ENCODE data around the gene CNGB1.

CNGB1 gene

DNA sequence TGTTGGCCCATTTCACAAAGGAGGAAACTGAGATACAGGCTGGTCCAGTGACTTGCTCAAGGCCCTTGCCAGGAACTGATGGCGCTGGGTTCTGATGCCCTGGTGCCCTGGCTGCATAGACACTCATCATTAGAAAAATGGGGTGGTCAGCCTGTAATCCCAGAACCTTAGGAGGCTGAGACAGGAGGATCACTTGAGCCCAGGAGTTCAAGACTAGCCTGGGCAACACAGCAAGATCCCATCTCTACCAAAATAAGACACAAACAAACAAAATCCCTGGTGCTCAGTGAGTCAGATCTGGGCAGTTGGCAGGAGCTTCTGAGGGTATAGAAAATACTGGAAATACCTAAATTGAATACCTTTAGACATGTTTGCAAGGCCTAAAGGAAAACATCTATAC lies 127.5 kb downstream of the CNGB1 start:
- Histone ChIP-seq H3K9me2 (replicated peaks; ENCODE audit: insufficient read depth, low read length) (no peaks in the 10 kb centered on the region), H4K20me1 (ENCODE audit: low read depth, low read length) (no peaks in the 10 kb centered on the region), H3K9me3 (ENCODE audit: insufficient read depth, low read length) (no peaks in the 10 kb centered on the region), H3K36me3 (ENCODE audit: low read length) (no peaks in the 10 kb centered on the region), H3K79me2 (ENCODE audit: insufficient read depth, low read length) (no peaks in the 10 kb centered on the region), H3K4me2 (ENCODE audit: low read depth, low read length, poor library complexity, severe bottlenecking) (no peak overlapping the region), H2AFZ (ENCODE audit: low read depth, low read length, severe bottlenecking) (no peak overlapping the region), H3F3A (ENCODE audit: insufficient read depth) (no peaks in the 10 kb centered on the region), H3K9ac (ENCODE audit: low read length) (no peak overlapping the region), H3K4me3 (ENCODE audit: insufficient read depth, low read length, poor library complexity, severe bottlenecking) (no peak overlapping the region), H3K27ac (ENCODE audit: low read depth, low read length) (no peak overlapping the region), H3K27me3 (ENCODE audit: low read length) (0 out of 2 replicates have a peak, but pooled peaks cover 4% of the 10 kb centered on the region)
- TF ChIP-seq, protein P1, sequence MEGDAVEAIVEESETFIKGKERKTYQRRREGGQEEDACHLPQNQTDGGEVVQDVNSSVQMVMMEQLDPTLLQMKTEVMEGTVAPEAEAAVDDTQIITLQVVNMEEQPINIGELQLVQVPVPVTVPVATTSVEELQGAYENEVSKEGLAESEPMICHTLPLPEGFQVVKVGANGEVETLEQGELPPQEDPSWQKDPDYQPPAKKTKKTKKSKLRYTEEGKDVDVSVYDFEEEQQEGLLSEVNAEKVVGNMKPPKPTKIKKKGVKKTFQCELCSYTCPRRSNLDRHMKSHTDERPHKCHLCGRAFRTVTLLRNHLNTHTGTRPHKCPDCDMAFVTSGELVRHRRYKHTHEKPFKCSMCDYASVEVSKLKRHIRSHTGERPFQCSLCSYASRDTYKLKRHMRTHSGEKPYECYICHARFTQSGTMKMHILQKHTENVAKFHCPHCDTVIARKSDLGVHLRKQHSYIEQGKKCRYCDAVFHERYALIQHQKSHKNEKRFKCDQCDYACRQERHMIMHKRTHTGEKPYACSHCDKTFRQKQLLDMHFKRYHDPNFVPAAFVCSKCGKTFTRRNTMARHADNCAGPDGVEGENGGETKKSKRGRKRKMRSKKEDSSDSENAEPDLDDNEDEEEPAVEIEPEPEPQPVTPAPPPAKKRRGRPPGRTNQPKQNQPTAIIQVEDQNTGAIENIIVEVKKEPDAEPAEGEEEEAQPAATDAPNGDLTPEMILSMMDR (IDR thresholded peaks at IDR 0.05; ENCODE audit: insufficient read depth, low read length, poor library complexity, severe bottlenecking), result no peak
- TF ChIP-seq EZH2phosphoT487 (conservative IDR thresholded peaks at IDR 0.05; ENCODE audit: low read length), result no peak

DNA sequence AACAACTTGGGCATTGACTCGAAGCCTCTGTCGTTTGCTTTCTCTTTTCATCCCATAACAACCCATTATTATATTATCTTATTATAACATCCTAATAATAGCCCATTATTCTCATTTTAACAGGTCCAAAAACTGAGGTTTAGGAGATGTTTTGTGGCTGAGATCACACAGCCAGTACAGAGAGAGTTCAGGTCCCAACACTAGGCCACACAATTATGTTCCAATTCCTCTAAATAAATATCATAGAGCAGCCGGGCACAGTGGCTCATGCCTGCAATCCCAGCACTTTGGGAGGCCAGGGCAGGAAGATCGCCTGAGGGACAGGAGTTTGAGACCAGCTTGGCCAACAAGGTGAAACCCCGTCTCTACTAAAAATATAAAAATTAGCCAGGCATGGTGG lies 128.3 kb downstream of the CNGB1 start:
- no peaks in the 10 kb centered on the region for H3K36me3 ChIP-seq (ENCODE audit: low read length)
- H3F3A ChIP-seq (ENCODE audit: insufficient read depth), result no peaks in the 10 kb centered on the region
- no peak overlapping the region for H3K9ac ChIP-seq (ENCODE audit: low read length)
- H3K9me3 ChIP-seq (ENCODE audit: insufficient read depth, low read length), result no peaks in the 10 kb centered on the region
- no peak overlapping the region for H3K27ac ChIP-seq (ENCODE audit: low read depth, low read length)
- no peak for TF ChIP-seq EZH2phosphoT487 (conservative IDR thresholded peaks at IDR 0.05; ENCODE audit: low read length)
- TF ChIP-seq, protein P1 (IDR thresholded peaks at IDR 0.05; ENCODE audit: insufficient read depth, low read length, poor library complexity, severe bottlenecking), result no peak
- no peaks in the 10 kb centered on the region for H3K79me2 ChIP-seq (ENCODE audit: insufficient read depth, low read length)
- no peak overlapping the region for H3K4me2 ChIP-seq (ENCODE audit: low read depth, low read length, poor library complexity, severe bottlenecking)
- no peak overlapping the region for H3K4me3 ChIP-seq (ENCODE audit: insufficient read depth, low read length, poor library complexity, severe bottlenecking)
- H2AFZ ChIP-seq (ENCODE audit: low read depth, low read length, severe bottlenecking), result no peak overlapping the region
- H4K20me1 ChIP-seq (ENCODE audit: low read depth, low read length), result no peaks in the 10 kb centered on the region
- H3K9me2 ChIP-seq (replicated peaks; ENCODE audit: insufficient read depth, low read length), result no peaks in the 10 kb centered on the region
- H3K27me3 ChIP-seq (ENCODE audit: low read length), result 0 out of 2 replicates have a peak, but pooled peaks cover 4% of the 10 kb centered on the region

DNA sequence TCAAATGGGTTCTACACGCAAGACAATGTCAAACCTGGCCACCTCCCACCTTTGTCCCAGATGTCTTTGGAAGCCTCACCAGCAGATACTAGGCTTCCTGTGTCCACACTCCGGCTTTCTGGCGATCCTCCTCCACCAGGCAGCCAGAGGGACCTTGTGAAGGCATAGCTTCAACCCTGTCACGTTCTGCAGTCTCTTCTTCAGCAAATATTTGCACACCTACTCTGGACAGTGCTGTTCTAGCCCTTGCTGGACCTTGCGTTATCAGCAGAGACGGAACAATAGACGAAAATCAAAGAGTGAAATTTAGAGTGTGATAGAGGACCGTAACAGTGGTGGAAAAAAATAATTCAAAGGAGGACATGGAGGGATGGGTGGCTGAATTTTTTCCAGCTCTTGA lies 130.1 kb downstream of the CNGB1 start:
- no peak for TF ChIP-seq EZH2phosphoT487 (conservative IDR thresholded peaks at IDR 0.05; ENCODE audit: low read length)
- TF ChIP-seq, protein P1 (IDR thresholded peaks at IDR 0.05; ENCODE audit: insufficient read depth, low read length, poor library complexity, severe bottlenecking), result no peak
- H3K27me3 ChIP-seq (ENCODE audit: low read length), result 0 out of 2 replicates have a peak, but pooled peaks cover 4% of the 10 kb centered on the region
- H2AFZ ChIP-seq (ENCODE audit: low read depth, low read length, severe bottlenecking), result no peak overlapping the region
- H3K4me3 ChIP-seq (ENCODE audit: insufficient read depth, low read length, poor library complexity, severe bottlenecking), result no peak overlapping the region
- no peaks in the 10 kb centered on the region for H3K9me3 ChIP-seq (ENCODE audit: insufficient read depth, low read length)
- H3K4me2 ChIP-seq (ENCODE audit: low read depth, low read length, poor library complexity, severe bottlenecking), result no peak overlapping the region
- no peaks in the 10 kb centered on the region for H3K36me3 ChIP-seq (ENCODE audit: low read length)
- no peak overlapping the region for H3K9ac ChIP-seq (ENCODE audit: low read length)
- H3K27ac ChIP-seq (ENCODE audit: low read depth, low read length), result no peak overlapping the region
- no peaks in the 10 kb centered on the region for H4K20me1 ChIP-seq (ENCODE audit: low read depth, low read length)
- no peaks in the 10 kb centered on the region for H3K9me2 ChIP-seq (replicated peaks; ENCODE audit: insufficient read depth, low read length)
- no peaks in the 10 kb centered on the region for H3F3A ChIP-seq (ENCODE audit: insufficient read depth)
- H3K79me2 ChIP-seq (ENCODE audit: insufficient read depth, low read length), result no peaks in the 10 kb centered on the region

All from SU-DHL-6 (cell line).